Right atrium auricular region (tissue), 2 donors: ENCODE measurements around the gene PDE6B. TPM values are rescaled to one million over a fixed set of nuclear protein-coding genes. Genes with fewer than 3 reads are reported as not detected.

Experiments
- DNase-seq: peaks from one replicate; pipeline ENCODE4 v3.0.0-alpha.2; 2019; ENCODE audit warnings: low spot score
- H3K27ac ChIP-seq, 2 donors: fragments of 200-600 bp; sonication (generic); 1 replicate in 1 of 2; 2 replicates in 1 of 2; pipeline ENCODE4 v1.5.1; 2016 to 2019
- H3K27me3 ChIP-seq, 2 donors: fragments of 200-600 bp; sonication (generic); one replicate each; pipeline versions ENCODE4 v1.5.1 to v1.6.0; 2017 to 2019
- H3K36me3 ChIP-seq: fragments of 200-600 bp; sonication (generic); one replicate; pipeline ENCODE4 v1.5.1; 2016
- H3K4me1 ChIP-seq, 2 donors: fragments of 200-600 bp; sonication (generic); one replicate each; pipeline versions ENCODE4 v1.5.1 to v1.6.0; 2017 to 2019
- H3K4me3 ChIP-seq, 2 donors: fragments of 200-600 bp; sonication (generic); 1 replicate in 1 of 2; 2 replicates in 1 of 2; pipeline ENCODE4 v1.5.1; 2017 to 2019; ENCODE audit warnings: mild to moderate bottlenecking in 1 of 2, moderate library complexity in 1 of 2
- H3K9me3 ChIP-seq, 2 donors: fragments of 200-600 bp; sonication (generic); one replicate each; pipeline ENCODE4 v1.5.1; 2019
- total RNA-seq, 2 donors: library from RNA; depleted of rRNA; stranded (reverse); fragments of >200 nt; gene quantifications; one replicate each; pipeline ENCODE4 v1.1.0, GENCODE V29; 2016
- TF ChIP-seq, protein P1 (sequence below), 2 donors: fragments of 200-600 bp; sonication (generic); IDR thresholded peaks; one replicate each; pipeline ENCODE4 v1.5.1; 2019; ENCODE audit warnings: antibody characterized with exemption in 2 of 2

PDE6B gene
- total RNA-seq, 2 donors from 2014 or later: 2.3 to 4.6 TPM

DNA sequence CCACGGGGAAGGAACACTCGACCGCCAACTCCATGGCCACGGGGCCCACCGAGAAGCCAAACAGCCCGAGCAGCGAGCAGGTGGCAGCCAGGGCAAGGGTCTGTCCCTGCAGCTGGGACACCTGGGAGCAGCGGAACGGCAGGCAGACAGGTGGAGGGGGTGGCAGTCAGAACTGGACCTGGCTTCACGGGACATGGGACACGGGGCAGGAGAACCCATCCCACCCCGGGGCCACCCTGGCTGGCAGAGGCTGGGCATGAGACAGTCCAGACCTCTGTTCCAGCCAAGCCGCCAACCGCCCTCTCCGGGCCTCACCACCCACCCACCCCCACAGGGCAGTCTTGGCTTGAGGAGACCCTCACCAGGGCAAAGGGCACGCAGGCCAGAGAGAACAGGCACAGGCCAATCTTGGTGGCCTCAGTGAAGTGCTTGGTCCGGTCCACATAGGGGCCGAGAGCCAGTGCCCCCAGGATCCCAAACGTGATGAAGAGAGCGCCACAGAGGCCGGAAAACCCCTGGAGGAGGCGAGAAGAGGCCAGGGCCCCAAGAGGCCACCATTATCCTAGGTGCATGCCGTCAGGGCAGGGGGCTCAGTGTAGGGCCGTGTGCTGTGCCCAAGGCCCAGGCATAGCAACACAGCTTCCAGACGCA, 58.0 kb downstream of the PDE6B start:
- DNase-seq: no peak
- Histone ChIP-seq H3K27ac (peak overlapping the region in 1 of 2 donors; percentile 39), H3K4me1 (peaks cover 0 to 47% of the 10 kb centered on the region in 2 donors), H3K36me3 (no peaks in the 10 kb centered on the region), H3K9me3 (no peaks in the 10 kb centered on the region), H3K27me3 (no peaks in the 10 kb centered on the region), H3K4me3 (no peak overlapping the region)
- TF ChIP-seq, protein P1, sequence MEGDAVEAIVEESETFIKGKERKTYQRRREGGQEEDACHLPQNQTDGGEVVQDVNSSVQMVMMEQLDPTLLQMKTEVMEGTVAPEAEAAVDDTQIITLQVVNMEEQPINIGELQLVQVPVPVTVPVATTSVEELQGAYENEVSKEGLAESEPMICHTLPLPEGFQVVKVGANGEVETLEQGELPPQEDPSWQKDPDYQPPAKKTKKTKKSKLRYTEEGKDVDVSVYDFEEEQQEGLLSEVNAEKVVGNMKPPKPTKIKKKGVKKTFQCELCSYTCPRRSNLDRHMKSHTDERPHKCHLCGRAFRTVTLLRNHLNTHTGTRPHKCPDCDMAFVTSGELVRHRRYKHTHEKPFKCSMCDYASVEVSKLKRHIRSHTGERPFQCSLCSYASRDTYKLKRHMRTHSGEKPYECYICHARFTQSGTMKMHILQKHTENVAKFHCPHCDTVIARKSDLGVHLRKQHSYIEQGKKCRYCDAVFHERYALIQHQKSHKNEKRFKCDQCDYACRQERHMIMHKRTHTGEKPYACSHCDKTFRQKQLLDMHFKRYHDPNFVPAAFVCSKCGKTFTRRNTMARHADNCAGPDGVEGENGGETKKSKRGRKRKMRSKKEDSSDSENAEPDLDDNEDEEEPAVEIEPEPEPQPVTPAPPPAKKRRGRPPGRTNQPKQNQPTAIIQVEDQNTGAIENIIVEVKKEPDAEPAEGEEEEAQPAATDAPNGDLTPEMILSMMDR (IDR thresholded peaks at IDR 0.05): no peak

DNA sequence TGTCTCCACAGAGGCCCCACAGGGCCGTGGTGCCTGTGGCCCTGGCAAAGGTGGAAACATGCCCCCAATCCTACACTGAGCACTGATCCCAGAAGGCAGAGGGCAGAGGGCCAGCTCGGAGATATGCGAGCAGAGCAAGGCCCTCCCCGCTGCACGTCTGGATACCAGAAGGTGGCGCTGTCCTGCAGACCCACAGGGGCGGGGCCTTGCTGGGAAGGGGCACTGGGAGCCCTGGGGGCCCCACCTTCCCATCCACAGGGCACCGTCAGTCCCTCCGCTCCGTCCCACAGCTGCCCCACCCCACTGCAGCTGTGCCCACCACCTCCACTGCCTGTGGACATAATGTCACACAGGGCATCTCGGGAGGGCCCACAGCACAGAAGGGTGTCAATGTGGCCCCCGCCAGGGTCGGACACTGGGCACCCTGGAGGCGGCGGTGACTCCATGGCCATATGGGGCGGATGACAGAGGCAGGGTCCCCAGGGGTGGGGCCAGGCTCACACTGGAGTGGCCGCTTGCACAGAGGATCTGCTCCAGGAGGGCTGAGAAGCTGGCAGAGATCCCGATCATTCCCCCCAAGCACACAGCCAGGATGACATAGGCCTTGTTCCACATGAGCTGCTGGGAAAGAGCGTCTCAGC, 58.7 kb downstream of the PDE6B start:
- H3K4me1 ChIP-seq: peaks cover 0 to 53% of the 10 kb centered on the region in 2 donors

DNA sequence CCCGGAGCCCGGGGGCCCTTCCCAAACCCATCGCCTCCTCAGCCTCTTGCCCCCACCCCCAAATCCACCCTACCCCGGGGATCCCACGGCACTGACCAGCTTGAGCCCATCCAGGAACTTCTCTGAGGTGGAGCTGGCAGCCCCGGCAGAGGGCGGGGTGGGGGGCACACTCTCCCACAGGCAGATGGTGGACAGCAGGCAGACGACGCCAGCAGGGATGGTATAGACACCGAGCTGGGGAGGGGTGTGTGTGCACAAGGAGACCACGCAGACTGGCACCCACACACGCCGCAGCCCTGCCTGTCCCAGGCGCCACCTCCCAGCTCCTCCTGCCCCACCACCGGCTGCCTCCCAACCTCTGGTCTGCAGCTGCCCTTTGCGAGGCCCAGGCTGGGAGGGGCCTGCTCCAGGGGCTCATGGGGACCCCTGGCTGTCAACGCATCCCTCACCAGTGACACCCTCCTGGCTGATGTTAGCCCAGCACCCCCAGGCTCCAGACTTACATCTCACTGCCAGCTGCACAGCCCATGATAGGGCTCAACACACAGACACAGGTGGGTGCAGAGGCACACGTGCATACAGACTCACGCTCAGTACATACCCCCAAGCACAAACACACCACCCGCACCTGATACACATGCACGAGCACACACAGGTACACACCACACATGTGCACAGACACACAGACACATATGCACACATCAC, 59.4 kb downstream of the PDE6B start:
- Histone ChIP-seq H3K36me3 (no peaks in the 10 kb centered on the region), H3K4me1 (peaks cover 0 to 60% of the 10 kb centered on the region in 2 donors), H3K9me3 (no peaks in the 10 kb centered on the region), H3K27me3 (no peaks in the 10 kb centered on the region), H3K4me3 (no peak overlapping the region), H3K27ac (no peak overlapping the region)
- TF ChIP-seq, protein P1 (IDR thresholded peaks at IDR 0.05): no peak
- DNase-seq: no peak

More for the DNA sequence above, 58.7 kb downstream of the PDE6B start:
- Histone ChIP-seq H3K27ac (peak overlapping the region in 1 of 2 donors; percentile 39), H3K36me3 (no peaks in the 10 kb centered on the region), H3K9me3 (no peaks in the 10 kb centered on the region), H3K27me3 (no peaks in the 10 kb centered on the region), H3K4me3 (no peak overlapping the region)
- no peak for DNase-seq
- TF ChIP-seq, protein P1 (IDR thresholded peaks at IDR 0.05): peak; percentile 64 to 78

DNA sequence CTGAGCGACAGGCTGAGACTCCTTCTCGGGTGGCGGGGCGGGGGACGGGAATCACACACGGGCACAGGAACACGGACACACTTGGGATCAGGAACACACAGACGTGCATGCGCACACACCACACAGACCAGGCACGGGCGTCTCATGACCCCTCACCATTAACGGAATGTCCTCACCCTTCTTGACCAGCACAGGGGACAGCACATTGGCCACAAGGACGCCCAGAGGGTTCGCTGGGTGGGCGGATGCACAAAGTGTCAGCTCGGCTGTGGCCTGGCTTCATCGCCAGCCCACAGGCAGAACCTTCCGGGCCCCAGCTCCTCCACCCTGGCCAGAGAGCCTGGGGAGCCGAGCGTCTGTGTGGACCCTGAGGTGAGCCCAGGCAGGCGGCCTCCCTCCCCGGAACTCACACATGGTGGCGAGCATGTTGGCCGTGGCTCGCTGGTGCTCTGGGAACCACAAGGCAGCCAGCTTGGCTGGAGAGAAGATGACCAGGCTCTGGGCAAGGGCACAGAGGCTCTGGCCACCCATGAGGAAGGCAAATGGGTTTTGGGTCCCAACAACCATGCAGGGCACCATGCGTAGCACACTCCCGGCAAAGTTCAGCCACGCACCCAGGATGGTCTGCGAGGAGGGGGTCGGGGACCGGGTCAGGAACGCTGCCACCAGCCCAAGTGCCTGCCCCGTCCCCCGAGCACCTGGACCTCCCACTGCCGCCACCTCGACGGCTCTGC, 60.5 kb downstream of the PDE6B start:
- DNase-seq: no peak
- H3K4me1 ChIP-seq: peaks cover 0 to 56% of the 10 kb centered on the region in 2 donors
- H3K27ac ChIP-seq: no peak overlapping the region
- no peaks in the 10 kb centered on the region for H3K9me3 ChIP-seq
- no peak overlapping the region for H3K4me3 ChIP-seq
- H3K36me3 ChIP-seq: no peaks in the 10 kb centered on the region
- TF ChIP-seq, protein P1 (IDR thresholded peaks at IDR 0.05): no peak
- H3K27me3 ChIP-seq: no peaks in the 10 kb centered on the region

DNA sequence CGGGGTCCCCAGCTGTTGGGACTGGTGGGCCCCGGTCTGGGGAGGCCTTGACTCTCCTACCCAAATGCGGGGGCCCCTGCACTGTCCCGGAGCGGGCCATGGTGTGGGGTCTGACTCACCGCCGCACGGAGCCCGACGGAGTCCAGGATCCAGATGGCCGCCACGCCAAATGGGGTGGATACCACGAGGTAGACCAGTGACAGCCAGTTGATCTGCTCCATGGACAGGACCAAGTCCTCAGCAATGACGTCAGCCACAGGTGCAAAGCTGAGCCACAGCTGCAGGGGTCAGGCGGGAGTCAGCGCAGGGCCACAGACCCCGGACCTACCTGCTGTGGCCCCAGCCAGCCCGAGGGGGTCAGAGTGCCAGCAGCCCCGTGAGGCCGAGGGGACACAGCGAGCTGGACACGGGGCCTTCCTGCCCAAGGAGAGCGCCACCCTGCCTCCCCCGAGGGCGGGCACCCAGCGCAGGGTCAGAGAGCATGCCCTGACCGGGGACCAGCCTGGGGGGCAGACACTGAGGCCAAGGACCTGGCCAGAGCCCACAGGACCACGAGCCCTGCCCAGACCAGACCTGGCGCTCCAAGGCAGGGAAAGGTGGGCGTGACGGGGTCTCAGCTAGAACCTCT, 61.2 kb downstream of the PDE6B start:
- DNase-seq: no peak
- H3K9me3 ChIP-seq: no peaks in the 10 kb centered on the region
- peaks cover 0 to 51% of the 10 kb centered on the region in 2 donors for H3K4me1 ChIP-seq
- H3K27me3 ChIP-seq: no peaks in the 10 kb centered on the region
- H3K27ac ChIP-seq: peak overlapping the region; percentile 48 to 84
- TF ChIP-seq, protein P1 (IDR thresholded peaks at IDR 0.05): no peak
- no peak overlapping the region for H3K4me3 ChIP-seq
- H3K36me3 ChIP-seq: no peaks in the 10 kb centered on the region
